GM12878 (cell line): ENCODE data around the gene DLG1. TPM values are rescaled to one million over a fixed set of nuclear protein-coding genes. Genes with fewer than 3 reads are reported as not detected.

Experiments
- ATAC-seq: fragments of 200-7000 bp; cut with Tn5 transposase; 3 replicates; pipeline ENCODE4 v1.9.1; 2020; ENCODE audit warnings: mild to moderate bottlenecking, moderate library complexity
- BruUV-seq: library from RNA; stranded (reverse); fragments of 400-500 nt; replicated peaks from 2 replicates; lab custom pipeline; 2021; lab: Mats Ljungman, UMichigan
- CTCF ChIA-PET: fragments of 300-600 bp; sonication (Branson Sonifier 250); formaldehyde crosslinking; extraction: SDS; loops from one replicate; lab custom pipeline; 2021; ENCODE audit warnings: inconsistent platforms; lab: Yijun Ruan, JAX
- POLR2A ChIA-PET: fragments of 350-600 bp; formaldehyde crosslinking; extraction: SDS; loops from one replicate; lab custom pipeline; 2021; ENCODE audit warnings: inconsistent platforms; lab: Charles Lee
- RAD21 ChIA-PET: fragments of 300-600 bp; sonication (Branson Sonifier 250); formaldehyde crosslinking; loops from one replicate; lab custom pipeline; 2023; ENCODE audit warnings: antibody characterized with exemption; ENCODE audit not compliant: unreplicated experiment; lab: Charles Lee
- SMC1A ChIA-PET: fragments of 300-600 bp; sonication (Branson Sonifier 250); formaldehyde crosslinking; loops from one replicate; lab custom pipeline; 2023; ENCODE audit not compliant: unreplicated experiment, uncharacterized antibody; lab: Charles Lee
- DNase-seq: peaks from one replicate; pipeline ENCODE4 v3.0.0-alpha.2; 2011; ENCODE audit warnings: low read depth, low spot score
- FAIRE-seq: peaks from 3 replicates; lab custom pipeline; 2011; peaks lifted over from hg19 to GRCh38; lab: Jason Lieb, UNC
- H2AFZ ChIP-seq: 2 replicates; pipeline ENCODE4 v1.6.0; 2011; ENCODE audit warnings: low read depth, low read length, control low read depth; ENCODE audit not compliant: control insufficient read depth
- H3K27ac ChIP-seq: 2 replicates; pipeline ENCODE4 v1.5.1; 2011; ENCODE audit warnings: control low read depth; ENCODE audit not compliant: control insufficient read depth, insufficient read depth
- H3K27me3 ChIP-seq, 2 experiments: replicated peaks in 1 of 2; 2 replicates each; pipeline versions ENCODE4 v1.6.0 to v1.6.1; 2011; ENCODE audit warnings: low read length in 1 of 2; ENCODE audit not compliant: control insufficient read depth in 2 of 2, insufficient read depth in 2 of 2
- H3K36me3 ChIP-seq, 2 experiments: 2 replicates each; pipeline ENCODE4 v1.5.1; 2011; ENCODE audit warnings: low read length in 1 of 2; ENCODE audit not compliant: control insufficient read depth in 2 of 2, insufficient read depth in 2 of 2
- H3K4me1 ChIP-seq: 2 replicates; pipeline ENCODE4 v1.6.1; 2011; ENCODE audit warnings: mild to moderate bottlenecking, low read length, moderate library complexity, mixed read lengths; ENCODE audit not compliant: control insufficient read depth, insufficient read depth
- H3K4me2 ChIP-seq: 2 replicates; pipeline ENCODE4 v1.6.0; 2011; ENCODE audit warnings: control low read depth; ENCODE audit not compliant: control insufficient read depth, insufficient read depth
- H3K4me3 ChIP-seq: fragments of 200-600 bp; sonication (generic); 2 replicates; pipeline ENCODE4 v1.5.1; 2016
- H3K79me2 ChIP-seq: 2 replicates; pipeline ENCODE4 v1.6.0; 2011; ENCODE audit warnings: low read length; ENCODE audit not compliant: control insufficient read depth, insufficient read depth
- H3K9ac ChIP-seq: 2 replicates; pipeline ENCODE4 v1.8.0; 2011; ENCODE audit warnings: low read length, control low read depth, mixed read lengths; ENCODE audit not compliant: control insufficient read depth, insufficient read depth
- H3K9me3 ChIP-seq: replicated peaks from 3 replicates; pipeline ENCODE4 v1.5.1; 2011; ENCODE audit warnings: mild to moderate bottlenecking, low read length; ENCODE audit not compliant: control insufficient read depth, insufficient read depth
- H4K20me1 ChIP-seq: 2 replicates; pipeline ENCODE4 v1.6.0; 2011; ENCODE audit not compliant: control insufficient read depth, insufficient read depth
- BHLHE40 ChIP-seq, 2 experiments: fragments of 450-650 bp in 1 of 2; IDR thresholded peaks; 2 replicates each; pipeline ENCODE4 v1.6.1; 2011 to 2017; ENCODE audit warnings: low read depth in 2 of 2, borderline replicate concordance in 1 of 2, improper control_type of control experiment in 1 of 2, low read length in 1 of 2, mild to moderate bottlenecking in 1 of 2
- E2F8 ChIP-seq: fragments of 450-650 bp; IDR thresholded peaks from 2 replicates; pipeline ENCODE4 v1.6.1; 2018; ENCODE audit warnings: mild to moderate bottlenecking, low read depth, moderate library complexity; ENCODE audit not compliant: partially characterized antibody
- POLR2A ChIP-seq: IDR thresholded peaks from 2 replicates; pipeline ENCODE4 v1.6.1; 2011; ENCODE audit warnings: low read depth, mild to moderate bottlenecking, low read length
- POLR2AphosphoS5 ChIP-seq: IDR thresholded peaks from 2 replicates; pipeline ENCODE4 v1.6.1; 2011; ENCODE audit warnings: mild to moderate bottlenecking, low read length, inconsistent platforms
- POU2F2 ChIP-seq: IDR thresholded peaks from 3 replicates; pipeline ENCODE4 v1.6.1; 2011; ENCODE audit warnings: low read depth, mild to moderate bottlenecking, low read length, borderline replicate concordance
- RUNX3 ChIP-seq: IDR thresholded peaks from 2 replicates; pipeline ENCODE4 v1.6.1; 2012; ENCODE audit warnings: low read length, inconsistent platforms
- SMARCA5 ChIP-seq: fragments of 450-650 bp; IDR thresholded peaks from 2 replicates; pipeline ENCODE4 v1.6.1; 2017; ENCODE audit warnings: mild to moderate bottlenecking
- SUZ12 ChIP-seq: fragments of 200-600 bp; sonication (generic); IDR thresholded peaks from one replicate; pipeline ENCODE4 v1.6.1; 2018; ENCODE audit warnings: antibody characterized with exemption, mild to moderate bottlenecking; ENCODE audit not compliant: unreplicated experiment
- WGBS: methylation state at CpG from one replicate; pipeline ENCODE4 v1.1.6; 2016; ENCODE audit warnings: low lambda C conversion rate; ENCODE audit not compliant: insufficient replicate concordance, insufficient coverage; ENCODE audit errors: missing lambda C conversion rate; 5-methylcytosine and 5-hydroxymethylcytosine counted together
- in situ Hi-C: fragments of 300-500 bp; cut with MboI; formaldehyde crosslinking; loops from 9 replicates; pipeline ENCODE4 v1.14.3; 2018; ENCODE audit warnings: mixed read lengths
- intact Hi-C: fragments of 100-400 bp; cut with micrococcal nuclease; formaldehyde crosslinking; loops from one replicate; pipeline ENCODE4 v1.14.2; 2022; ENCODE audit not compliant: unreplicated experiment
- polyA plus RNA-seq, 11 experiments: library from polyadenylated mRNA; depleted of rRNA in 4 of 11; unstranded in 6 of 11; stranded (reverse) in 5 of 11; fragments of >200 nt; fragmentation: Nextera tagmentation in 4 of 11; fragmentation: Illumina TruSeq in 1 of 11; extraction: Ambion mirVana in 4 of 11; extraction: Trizol in 1 of 11; gene quantifications; 1 replicate in 1 of 11; 2 replicates in 10 of 11; pipeline versions ENCODE4 v1.2.1 to v1.2.3, GENCODE V29; 2011 to 2016; ENCODE audit warnings: inconsistent platforms in 2 of 11, missing spikeins in 2 of 11, low read depth in 1 of 11
- total RNA-seq, 4 experiments: library from RNA; depleted of rRNA in 3 of 4; stranded (reverse); fragments of >200 nt in 3 of 4; fragmentation: Illumina TruSeq in 1 of 4; extraction: Trizol in 1 of 4; gene quantifications; 2 replicates each; pipeline versions ENCODE4 v1.2.1 to v1.2.3, GENCODE V29; 2013 to 2021
- TF ChIP-seq, protein P1 (sequence below): IDR thresholded peaks from 2 replicates; pipeline ENCODE4 v1.6.1; 2012; ENCODE audit warnings: low read depth, low read length, improper control_type of control experiment

Gene DLG1
- total and polyA plus RNA-seq, 10 of the 15 experiments (the other 5 are each of a cell fraction or from before 2014, with no cell fraction given), result 9.2 to 63.1 (median 40.1) TPM

DNA sequence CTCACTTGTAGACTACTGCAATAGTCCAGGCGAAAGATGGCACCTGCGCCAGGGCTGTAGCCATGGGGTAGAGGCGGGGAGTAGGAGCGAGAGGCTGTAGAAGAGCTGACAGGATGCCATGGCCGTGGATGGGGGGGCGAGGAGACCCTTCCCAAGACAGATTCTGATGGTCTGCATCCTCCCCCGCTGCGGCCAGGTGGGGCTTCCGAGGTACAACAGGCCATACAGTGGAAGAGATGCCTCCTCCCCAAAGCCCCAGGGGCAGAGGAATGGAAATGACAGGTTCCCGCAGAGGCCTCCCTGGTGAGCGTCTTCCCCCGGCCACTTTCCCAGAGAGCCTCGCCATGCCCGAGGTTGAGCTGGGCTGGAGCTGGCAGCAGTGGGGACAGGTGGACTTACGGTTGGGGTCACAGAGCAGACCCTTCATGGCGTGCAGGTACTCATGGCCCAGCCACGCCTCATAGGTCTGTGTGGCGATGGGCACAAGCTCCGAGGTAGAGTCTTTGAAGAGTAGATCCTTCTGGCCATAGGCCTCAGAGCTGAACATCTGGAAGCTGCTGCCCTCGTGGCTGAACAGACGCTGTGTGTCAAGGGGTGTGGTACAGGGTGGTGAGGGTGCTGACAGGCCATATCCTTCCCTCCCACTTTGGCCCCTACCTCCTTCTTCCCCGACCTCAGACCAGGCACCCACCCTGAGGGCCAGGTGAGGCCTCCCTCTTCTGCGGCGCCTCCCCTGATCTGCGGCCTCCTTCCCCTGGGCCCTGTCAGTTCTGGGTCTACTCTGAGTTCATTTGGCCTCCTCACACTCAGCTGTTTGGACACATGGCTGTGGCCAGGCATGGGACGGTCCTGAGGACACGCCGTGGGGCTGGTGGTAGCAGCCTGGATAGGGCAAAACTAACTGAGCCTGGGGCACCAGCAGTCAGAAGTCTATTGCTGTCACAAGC lies 282.3 kb downstream of the DLG1 start:
- H3K27me3 ChIP-seq, result no peaks in the 10 kb centered on the region
- no peak for TF ChIP-seq SUZ12
- peak; percentile 33; the same call in 1 of the 2 replicates for TF ChIP-seq POLR2A
- SMC1A ChIA-PET, result no interaction called here
- intact Hi-C loops, result no loop called here
- WGBS, result 83% methylated on average over 28 of the region's 28 CpGs
- CTCF ChIA-PET, result no interaction called here
- RAD21 ChIA-PET, result no interaction called here
- H3K9me3 ChIP-seq, result no peaks in the 10 kb centered on the region
- POLR2A ChIA-PET, result no interaction called here
- no peaks in the 10 kb centered on the region for H3K79me2 ChIP-seq
- no peak for FAIRE-seq
- H3K27ac ChIP-seq, result no peak overlapping the region
- no peaks in the 10 kb centered on the region for H4K20me1 ChIP-seq
- no TSS peak for BruUV-seq
- in situ Hi-C loops, result no loop called here
- no peak overlapping the region for H2AFZ ChIP-seq
- no peaks in the 10 kb centered on the region for H3K36me3 ChIP-seq
- H3K4me3 ChIP-seq, result no peak overlapping the region
- no peaks in the 10 kb centered on the region for H3K4me1 ChIP-seq
- H3K4me2 ChIP-seq, result no peak overlapping the region
- DNase-seq, result no peak
- no peak; the same call in 1 of the 3 replicates for ATAC-seq
- H3K9ac ChIP-seq, result no peak overlapping the region

DNA sequence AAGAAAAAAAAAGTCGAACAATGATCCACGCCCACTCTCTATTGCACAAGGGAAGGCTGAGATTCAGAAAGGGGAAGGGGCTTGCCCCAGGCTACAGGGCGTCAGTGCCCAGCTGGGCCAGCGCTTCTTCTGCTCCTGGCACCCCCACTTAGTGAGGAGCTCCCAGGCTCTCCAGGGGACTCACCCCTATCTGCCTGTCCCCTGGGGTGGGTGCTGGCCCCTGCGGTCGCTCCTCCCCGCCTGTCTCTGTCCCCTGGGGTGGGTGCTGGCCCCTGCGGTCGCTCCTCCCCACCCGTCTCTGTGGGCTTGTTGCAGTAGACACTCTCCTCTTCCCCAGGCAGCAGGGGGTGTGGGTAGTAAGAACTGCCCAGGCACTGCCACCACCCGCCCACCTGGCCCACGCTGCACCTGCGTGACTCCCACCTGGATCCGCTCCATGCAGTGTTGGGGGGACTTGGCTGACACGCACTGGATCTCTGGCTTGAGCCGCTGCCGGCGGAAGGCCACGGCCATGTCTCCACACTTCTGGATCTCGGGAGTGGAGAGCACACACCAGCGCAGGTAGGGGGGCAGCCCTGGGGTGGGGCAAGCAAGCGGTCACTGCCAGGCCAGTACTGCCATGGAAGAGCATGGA lies 283.4 kb downstream of the DLG1 start:
- no peak for DNase-seq
- RAD21 ChIA-PET, result no interaction called here
- no peak overlapping the region for H3K4me3 ChIP-seq
- FAIRE-seq, result no peak
- no peaks in the 10 kb centered on the region for H3K9me3 ChIP-seq
- in situ Hi-C loops, result no loop called here
- H3K27ac ChIP-seq, result no peak overlapping the region
- H2AFZ ChIP-seq, result no peak overlapping the region
- no peaks in the 10 kb centered on the region for H3K79me2 ChIP-seq
- no TSS peak for BruUV-seq
- POLR2A ChIA-PET, result no interaction called here
- no peak overlapping the region for H3K9ac ChIP-seq
- no peak overlapping the region for H3K4me2 ChIP-seq
- SMC1A ChIA-PET, result no interaction called here
- CTCF ChIA-PET, result no interaction called here
- H4K20me1 ChIP-seq, result no peaks in the 10 kb centered on the region
- 72% methylated on average over 22 of the region's 22 CpGs for WGBS
- intact Hi-C loops, result no loop called here
- no peak for ATAC-seq
- TF ChIP-seq BHLHE40 (IDR thresholded peaks at IDR 0.05; ENCODE audit: borderline replicate concordance in 1 of 2, low read depth in 2 of 2, low read length in 1 of 2), result no peak
- TF ChIP-seq POU2F2, result no peak
- no peak for TF ChIP-seq E2F8
- TF ChIP-seq RUNX3, result no peak
- TF ChIP-seq POLR2AphosphoS5, result 0 out of 2 replicates have a peak, but pooled peaks have one; percentile 10
- no peak for TF ChIP-seq SMARCA5
- TF ChIP-seq, protein P1, sequence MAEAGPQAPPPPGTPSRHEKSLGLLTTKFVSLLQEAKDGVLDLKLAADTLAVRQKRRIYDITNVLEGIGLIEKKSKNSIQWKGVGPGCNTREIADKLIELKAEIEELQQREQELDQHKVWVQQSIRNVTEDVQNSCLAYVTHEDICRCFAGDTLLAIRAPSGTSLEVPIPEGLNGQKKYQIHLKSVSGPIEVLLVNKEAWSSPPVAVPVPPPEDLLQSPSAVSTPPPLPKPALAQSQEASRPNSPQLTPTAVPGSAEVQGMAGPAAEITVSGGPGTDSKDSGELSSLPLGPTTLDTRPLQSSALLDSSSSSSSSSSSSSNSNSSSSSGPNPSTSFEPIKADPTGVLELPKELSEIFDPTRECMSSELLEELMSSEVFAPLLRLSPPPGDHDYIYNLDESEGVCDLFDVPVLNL, result no peak
- H3K27me3 ChIP-seq, result no peaks in the 10 kb centered on the region
- no peaks in the 10 kb centered on the region for H3K4me1 ChIP-seq
- no peaks in the 10 kb centered on the region for H3K36me3 ChIP-seq
